ENCODE measurements around the gene BICDL2.

DNA sequence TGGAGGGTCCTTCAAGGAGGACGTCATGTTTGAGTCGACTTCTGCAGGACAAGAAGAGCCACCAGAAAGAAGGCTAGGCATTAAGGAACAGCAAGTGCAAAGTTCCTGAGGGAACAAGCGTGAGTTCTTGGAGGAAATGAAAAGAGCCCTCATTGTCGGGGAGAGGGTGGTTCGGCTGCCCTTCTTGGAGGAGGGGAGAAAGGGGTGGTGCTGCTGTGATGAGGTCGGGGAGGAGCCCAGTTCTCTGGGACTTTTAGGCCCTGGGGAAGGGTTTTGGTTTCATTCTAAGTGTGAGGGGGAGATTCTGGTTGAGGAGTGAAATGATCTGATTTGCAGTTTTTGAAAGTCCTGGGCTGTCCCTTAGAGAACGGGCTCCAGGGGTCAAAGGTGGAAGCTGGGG is 4.1 kb downstream of the BICDL2 start:
- no peak for TF ChIP-seq POLR2AphosphoS5 (IDR thresholded peaks at IDR 0.05)
- no peak for TF ChIP-seq EP300 (conservative IDR thresholded peaks at IDR 0.05; ENCODE audit: poor library complexity, severe bottlenecking)
- TF ChIP-seq, protein P1, sequence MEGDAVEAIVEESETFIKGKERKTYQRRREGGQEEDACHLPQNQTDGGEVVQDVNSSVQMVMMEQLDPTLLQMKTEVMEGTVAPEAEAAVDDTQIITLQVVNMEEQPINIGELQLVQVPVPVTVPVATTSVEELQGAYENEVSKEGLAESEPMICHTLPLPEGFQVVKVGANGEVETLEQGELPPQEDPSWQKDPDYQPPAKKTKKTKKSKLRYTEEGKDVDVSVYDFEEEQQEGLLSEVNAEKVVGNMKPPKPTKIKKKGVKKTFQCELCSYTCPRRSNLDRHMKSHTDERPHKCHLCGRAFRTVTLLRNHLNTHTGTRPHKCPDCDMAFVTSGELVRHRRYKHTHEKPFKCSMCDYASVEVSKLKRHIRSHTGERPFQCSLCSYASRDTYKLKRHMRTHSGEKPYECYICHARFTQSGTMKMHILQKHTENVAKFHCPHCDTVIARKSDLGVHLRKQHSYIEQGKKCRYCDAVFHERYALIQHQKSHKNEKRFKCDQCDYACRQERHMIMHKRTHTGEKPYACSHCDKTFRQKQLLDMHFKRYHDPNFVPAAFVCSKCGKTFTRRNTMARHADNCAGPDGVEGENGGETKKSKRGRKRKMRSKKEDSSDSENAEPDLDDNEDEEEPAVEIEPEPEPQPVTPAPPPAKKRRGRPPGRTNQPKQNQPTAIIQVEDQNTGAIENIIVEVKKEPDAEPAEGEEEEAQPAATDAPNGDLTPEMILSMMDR (IDR thresholded peaks at IDR 0.05; ENCODE audit: poor library complexity, severe bottlenecking): no peak
- no peak for TF ChIP-seq RAD21 (conservative IDR thresholded peaks at IDR 0.05)
- no peak for TF ChIP-seq MXI1 (conservative IDR thresholded peaks at IDR 0.05; ENCODE audit: poor library complexity, severe bottlenecking)
